Posterior cingulate gyrus (tissue), 11 donors: ENCODE measurements around the gene ST7.

ENCODE experiments used
- DNase-seq, 10 donors: peaks; one replicate each; pipeline versions ENCODE4 v3.0.0 to v3.0.0-alpha.2; 2020 to 2021; ENCODE audit warnings: mixed read lengths in 3 of 10
- intact Hi-C: fragments of 100-400 bp; cut with DNase I; formaldehyde crosslinking; loops from one replicate; pipeline ENCODE4 v1.15.1; 2023

Gene ST7

DNA sequence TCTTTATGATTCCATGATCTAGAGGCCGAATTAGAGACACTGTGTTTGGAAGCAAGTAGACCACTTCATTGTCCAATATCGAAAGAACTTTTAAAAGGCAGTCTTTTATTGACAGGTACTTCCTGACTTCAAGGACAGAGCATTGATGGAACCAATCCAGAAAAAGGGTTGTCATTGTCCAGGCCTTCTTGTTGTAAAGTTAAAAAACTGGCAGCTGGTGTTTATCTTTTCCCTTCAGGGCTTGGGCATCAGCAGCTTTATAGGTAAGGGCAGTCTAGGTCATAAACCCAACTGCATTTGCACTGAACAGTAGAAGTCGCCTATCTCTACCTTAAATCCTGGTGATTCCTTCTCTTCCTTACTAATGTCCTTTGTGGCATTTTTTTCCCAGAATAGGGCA is 95.6 kb downstream of the ST7 start:
- intact Hi-C loops, result no loop called here
- no peak for DNase-seq

DNA sequence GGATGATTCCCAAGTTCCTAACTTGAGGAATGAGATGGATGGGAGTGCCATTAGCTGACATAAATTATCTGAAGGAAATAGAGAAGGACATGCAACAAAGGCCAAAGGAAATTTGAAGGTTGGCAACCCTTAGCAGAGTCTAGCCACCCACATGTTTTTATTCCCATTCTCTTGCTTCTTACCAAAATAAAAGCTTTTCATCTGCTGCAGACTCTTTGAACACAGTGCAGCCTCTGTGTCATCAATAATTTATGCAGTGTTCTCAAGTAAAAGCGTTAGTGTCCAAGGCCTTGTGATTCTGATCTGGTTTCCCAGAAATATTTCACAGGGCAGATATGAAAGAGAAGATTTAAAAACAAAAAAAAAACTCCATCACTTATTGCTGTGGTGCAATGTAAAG is 98.5 kb downstream of the ST7 start:
- no peak for DNase-seq
- intact Hi-C loops, result no loop called here

DNA sequence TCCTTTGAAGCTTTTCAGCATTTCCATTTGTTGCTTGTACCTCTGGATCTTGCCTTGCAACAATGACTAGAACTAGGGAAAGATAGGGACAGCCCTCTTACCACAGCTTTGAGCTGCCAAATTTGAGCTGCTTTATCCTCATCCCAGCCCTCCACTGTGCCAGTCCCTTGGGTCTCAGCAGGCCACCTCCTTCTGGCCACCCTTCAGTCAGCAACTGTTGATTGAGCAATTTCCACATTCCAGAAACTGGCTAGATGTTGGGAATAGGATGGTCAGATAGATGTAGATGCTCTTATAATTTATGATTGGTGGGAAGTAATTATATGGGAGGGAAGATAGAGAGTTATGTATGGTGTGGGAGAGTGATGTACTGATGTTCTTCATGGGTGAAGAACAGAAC is 100.1 kb downstream of the ST7 start:
- intact Hi-C loops, result no loop called here
- no peak for DNase-seq

DNA sequence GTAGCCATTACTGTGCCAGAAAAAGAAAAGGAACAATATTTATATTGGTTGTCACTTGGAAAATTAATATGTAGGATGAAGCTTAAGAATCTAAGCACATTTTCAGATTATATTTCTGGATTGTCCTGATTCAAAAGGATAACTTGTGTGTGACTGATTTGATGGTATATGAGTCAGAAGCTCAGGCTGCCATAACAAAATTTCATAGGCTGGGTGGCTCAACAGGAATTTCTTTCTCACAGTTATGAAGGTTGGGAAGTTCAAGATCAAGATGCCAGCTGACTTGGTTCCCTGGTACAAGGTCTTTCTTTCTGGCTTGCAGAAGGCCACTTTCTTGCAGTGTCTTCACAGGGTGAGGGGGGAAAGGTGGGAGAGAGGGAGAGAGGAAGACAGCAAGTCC is 108.5 kb downstream of the ST7 start:
- intact Hi-C loops, result no loop called here

DNA sequence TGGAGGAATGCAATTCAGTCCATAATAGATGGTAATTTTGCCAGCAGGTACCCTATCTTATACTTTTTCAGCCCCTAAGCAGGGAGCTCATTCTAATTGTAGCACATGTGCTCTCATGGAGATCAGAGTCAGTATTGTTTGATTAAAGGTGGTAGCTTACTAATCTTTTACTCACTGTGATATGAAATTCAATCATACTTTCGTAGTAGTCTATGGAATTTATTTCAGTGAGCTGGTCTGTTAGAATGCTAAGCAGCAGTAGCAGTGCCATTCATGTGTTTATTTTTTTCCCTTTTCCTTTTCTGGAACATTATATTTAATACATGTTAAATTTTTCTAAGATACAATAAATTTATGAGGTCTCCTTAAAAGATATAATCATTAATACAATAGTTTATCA is 109.0 kb downstream of the ST7 start:
- intact Hi-C loops, result no loop called here
- no peak for DNase-seq

More for the DNA sequence above, 108.5 kb downstream of the ST7 start:
- no peak for DNase-seq

DNA sequence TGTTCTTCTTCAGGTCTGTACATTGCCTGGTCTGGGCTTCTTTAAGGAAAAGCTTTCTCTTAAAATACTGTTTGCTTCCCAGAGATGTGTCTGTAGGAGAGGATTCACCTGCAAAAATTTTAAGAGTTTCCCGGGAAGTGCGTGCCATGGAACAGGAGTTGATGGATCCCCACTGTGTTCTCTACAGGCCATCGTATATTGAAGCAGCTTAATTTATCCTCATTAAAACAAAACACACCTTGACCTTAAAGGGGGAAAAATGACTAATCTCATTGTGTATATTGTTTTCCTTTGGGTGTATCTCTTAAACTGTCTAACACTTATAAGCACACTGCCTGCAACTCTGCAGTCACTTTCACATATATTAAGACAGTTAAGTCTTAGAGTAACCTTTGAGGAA is 111.4 kb downstream of the ST7 start:
- no peak for DNase-seq
- intact Hi-C loops, result no loop called here

DNA sequence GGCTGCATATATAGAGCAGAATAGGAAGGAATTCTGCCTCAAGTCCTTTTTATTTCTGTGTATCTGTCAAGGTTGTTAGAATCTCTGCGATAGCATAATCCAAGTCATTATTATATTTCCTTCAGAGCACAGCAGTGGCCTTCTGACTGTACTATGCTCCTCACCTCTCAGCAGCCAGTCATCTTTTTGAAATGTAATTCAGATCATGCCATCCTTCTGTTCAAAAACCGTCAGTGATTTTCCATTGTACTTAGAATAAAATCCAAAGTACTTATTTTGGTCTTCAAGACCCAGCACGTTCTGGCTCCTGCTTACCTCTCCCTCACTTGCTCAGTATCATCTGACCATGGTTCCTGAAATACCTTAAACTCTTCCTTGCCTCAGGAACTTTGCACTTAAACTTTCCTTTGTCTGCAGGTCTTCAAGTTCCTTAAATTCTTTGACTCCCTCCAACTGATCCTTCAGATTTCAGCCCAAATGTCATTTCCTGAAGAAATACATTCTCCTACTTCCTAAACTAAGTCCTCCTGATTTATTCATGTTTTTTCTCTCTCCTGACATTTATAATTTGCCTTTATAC is 112.4 kb downstream of the ST7 start:
- no peak for DNase-seq
- intact Hi-C loops, result no loop called here

DNA sequence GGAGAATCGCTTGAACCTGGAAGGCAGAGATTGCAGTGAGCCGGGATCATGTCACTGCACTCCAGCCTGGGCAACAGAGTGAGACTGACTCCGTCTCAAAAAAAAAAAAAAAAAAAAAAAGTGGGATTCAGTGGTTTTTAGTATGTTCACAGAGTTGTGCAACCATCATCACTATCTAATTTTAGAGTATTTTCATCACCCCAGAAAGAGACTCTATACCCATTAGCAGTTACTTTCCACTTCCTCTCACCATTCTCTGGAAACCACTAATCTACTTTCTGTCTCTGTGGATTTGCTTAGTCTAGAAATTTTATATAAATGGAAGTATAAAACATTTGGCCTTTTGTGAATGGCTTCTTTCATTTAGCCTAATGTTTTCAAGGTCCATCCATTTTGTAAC is 113.4 kb downstream of the ST7 start:
- no peak for DNase-seq
- intact Hi-C loops, result no loop called here

DNA sequence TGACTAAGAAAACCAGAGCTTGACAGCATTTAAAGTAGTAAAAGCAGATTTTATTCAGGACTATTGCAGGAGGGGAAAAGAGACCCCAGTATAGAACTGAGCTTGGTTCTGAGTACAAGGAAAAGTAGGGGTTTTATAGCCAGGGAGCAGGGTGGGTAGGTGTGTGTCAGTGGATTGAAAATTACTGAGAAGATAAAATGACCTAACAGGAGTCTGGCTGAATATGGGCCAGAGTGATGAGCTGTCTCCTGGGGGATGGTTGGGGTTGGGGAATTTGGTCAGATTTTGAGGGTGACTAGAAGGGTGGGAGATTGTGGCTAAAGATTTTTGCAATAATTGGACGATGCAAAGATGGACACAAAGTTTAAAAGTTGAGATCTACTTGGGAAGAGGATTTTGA is 114.0 kb downstream of the ST7 start:
- no peak for DNase-seq
- intact Hi-C loops, result no loop called here

DNA sequence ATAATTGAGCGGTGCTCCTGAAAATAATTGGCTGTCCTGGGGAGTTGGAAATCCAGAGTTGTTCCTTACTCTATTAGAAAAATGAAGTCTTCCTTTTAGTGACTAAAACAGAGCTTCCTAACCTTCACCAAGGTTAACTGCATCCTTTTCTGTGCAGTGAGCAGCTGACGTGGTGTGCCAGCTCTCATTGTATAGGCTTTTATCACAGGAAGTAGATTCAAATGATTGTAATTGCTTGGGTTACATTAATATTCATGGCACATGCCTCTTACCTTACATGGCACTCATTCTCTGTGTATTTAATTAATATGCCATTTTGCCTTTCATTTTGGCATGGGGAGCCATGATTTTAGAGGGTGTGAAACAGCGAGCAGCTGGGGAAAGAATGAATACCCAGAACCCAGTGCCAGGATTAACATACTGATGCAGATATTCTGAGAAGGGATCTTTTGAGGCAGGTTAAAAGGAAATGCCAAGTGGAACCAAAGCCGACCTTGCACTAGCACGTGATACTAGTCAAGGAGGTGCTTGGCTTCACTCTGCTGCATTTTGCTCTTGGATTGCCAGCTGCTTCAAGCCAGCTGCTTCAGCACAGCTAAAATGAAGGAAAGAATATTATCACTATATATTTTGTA is 115.3 kb downstream of the ST7 start:
- intact Hi-C loops, result no loop called here
- peak in 1 of 10 donors; percentile 54 for DNase-seq

DNA sequence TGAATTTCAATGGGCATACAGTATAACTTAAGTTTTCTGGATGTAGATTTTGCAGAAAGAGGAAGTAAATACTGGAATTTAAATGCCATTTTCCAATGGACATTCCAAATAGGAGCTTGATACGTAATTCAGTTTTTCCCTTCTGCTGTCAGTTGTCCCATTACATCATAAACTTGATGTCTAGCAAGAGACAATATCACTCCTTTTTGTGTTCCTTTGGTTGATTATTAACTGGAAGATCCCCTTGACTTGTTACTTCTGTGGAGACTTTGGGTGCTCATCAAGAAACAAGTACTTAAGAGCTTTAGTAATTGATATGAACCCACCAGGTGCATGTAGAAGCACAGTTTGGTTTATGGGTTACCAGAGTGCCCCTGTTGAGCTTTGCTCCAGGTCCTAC is 116.1 kb downstream of the ST7 start:
- intact Hi-C loops, result no loop called here
- DNase-seq, result no peak

DNA sequence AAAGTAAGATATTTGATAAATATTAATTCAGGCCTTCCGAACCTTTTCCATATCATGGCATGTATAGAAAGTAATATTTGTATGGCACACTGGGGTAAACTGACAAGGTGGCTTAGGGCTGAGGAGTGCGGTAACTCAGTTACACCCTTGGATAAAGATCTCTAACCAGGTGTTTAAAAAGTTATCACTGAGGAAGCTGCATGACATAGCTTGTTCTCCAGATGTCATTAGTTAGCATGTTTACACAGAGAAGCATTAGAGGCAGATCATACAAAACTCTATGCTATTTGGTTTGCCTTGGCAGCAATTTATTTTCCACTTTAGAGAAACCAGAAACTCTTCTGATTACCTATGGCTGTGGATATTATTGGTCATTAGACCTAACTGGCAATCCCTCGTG is 118.2 kb downstream of the ST7 start:
- no peak for DNase-seq
- intact Hi-C loops, result no loop called here

DNA sequence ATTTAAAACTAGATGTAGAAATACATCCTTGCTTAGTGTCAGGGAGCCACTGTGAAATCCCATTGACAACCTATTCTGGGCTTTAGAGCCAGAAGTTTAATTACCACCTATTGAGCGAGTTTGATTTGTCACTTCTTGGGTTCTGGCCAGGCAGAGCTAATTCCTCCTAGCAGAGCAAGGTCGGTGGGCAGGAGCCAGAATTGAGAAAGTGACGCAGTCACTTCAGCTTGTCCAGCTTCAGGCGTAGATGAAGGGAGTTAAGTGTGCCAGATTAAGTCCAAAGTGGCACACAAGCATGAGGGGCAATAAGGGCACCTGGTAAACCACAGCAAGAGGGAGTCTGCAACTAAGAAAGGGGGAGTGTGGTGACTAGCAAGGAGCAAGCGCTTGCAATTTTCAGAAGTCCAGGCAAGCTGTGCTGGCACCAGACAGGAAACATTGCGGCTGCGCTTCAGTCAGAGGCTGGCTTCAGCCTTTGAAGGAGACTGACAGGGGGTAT is 119.4 kb downstream of the ST7 start:
- peak in 9 of 10 donors; percentile 22 to 89 (median 40) for DNase-seq
- intact Hi-C loops, result no loop called here

DNA sequence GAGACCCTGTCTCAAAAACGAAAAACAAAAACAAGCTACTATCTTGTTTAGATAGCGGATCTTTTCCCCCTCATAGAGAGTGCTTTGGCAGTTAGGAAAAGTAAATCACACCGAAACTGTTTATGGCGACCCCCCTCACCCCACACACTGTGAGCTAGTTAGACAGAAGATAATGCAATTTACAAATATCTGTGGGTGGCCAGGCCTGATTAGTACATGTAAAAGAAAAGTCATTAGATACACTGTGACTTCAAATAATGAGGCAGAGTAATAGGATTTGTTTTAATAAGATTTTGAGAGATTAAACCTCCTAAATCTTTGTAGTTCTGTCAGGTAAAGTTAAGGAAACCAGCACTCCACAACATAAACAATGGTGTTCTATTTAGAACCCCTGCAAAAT is 121.1 kb downstream of the ST7 start:
- intact Hi-C loops, result no loop called here
- DNase-seq, result no peak

DNA sequence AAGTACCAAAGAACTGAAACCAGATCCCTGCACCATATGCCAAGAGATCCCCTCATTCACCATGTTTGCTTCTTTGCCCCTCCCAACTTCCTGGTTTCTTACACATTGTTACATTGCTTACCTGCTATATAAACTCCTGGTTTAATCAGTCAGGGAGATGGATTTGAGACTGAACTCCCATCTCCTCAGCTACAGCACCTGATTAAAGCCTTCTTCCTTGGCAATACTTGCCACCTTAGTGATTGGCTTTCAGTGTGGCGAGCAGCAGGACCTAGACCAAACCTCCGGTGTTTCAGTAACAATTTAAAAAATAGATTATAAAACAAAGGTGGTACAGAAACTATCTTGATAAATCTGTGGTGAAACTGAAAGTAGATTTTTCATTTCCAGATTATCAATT is 122.6 kb downstream of the ST7 start:
- intact Hi-C loops, result no loop called here
- DNase-seq, result no peak

DNA sequence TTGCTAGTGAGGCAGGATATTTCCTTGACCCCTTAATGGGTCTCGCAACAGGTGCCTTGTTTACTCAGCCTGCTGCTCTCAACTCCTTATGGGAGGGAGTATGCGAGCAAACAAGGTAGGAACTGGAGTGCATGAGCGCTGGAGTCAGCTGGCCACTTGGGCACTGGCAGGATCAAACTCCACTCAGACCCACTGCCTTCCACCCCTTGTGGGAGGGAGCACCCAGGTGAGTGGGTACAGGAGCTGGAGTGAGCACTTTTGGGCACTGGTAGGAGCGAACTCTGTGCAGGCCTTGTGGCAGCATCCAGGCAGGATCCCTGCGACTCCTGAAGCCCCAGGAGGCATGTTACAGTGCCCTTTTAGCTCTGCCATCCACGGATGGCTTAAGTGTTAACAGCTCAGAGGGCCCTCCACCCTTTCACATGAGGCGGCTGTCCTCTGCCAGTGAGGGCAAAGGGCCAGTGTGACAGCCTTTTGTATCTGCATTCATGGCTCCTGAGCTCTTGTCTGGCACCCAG is 123.2 kb downstream of the ST7 start:
- DNase-seq, result peak in 1 of 10 donors; percentile 33
- intact Hi-C loops, result no loop called here

DNA sequence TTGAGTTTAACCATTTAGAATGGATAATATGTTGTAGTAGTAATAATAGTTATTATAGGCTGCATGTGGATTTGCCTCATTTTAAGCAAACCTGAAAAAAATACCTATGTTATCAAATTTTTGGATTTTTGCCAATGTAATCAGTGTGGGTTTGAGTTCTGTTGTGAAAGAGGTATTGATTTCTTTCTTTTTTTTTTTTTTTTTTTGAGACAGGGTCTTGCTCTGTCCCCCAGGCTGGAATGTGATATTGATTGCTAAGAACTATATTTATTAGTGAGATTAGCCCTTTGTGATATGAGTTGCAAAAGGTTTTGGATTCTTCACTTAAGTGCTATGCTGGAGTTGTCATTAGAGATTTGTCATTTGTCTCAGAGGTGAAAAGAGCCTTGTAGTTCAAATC is 124.4 kb downstream of the ST7 start:
- intact Hi-C loops, result no loop called here
- no peak for DNase-seq

DNA sequence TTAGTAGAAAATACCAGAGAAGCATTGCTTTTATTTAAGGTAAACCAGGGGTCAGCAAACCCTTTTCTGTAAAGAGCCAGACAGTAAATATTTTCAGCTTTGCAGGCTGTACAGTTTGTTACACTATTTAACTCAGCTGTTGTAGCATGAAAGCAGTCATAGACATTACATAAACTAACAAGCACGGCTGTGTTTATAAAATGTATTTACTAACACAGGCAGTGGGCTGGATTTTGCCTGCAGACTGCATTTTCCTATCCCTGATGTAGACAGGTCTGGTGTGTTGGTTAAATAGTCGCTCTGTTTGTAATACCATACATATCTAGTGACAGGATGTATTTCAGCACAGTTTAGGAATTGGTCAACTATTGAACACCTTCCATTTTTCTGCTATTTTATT is 129.3 kb downstream of the ST7 start:
- intact Hi-C loops, result no loop called here

DNA sequence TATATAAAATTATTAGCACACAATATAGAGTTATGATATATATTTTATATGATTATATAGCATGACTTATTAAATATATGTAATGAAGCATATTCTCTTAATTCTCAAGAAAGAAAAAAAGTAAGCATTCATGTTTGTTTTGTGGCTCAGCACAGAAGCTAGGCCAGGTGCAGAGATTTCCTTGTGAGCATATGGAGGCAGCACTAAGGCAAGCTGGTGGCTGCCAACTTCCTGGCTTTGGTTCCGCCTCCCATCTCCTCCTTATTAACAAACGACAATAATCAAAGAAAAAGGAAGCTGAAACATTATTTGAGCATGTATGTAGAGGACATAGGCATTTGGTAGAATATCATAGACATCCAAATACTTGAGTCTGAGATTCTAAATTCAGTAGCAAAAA is 130.3 kb downstream of the ST7 start:
- intact Hi-C loops, result no loop called here
- DNase-seq, result no peak

More for the DNA sequence above, 129.3 kb downstream of the ST7 start:
- DNase-seq, result no peak

DNA sequence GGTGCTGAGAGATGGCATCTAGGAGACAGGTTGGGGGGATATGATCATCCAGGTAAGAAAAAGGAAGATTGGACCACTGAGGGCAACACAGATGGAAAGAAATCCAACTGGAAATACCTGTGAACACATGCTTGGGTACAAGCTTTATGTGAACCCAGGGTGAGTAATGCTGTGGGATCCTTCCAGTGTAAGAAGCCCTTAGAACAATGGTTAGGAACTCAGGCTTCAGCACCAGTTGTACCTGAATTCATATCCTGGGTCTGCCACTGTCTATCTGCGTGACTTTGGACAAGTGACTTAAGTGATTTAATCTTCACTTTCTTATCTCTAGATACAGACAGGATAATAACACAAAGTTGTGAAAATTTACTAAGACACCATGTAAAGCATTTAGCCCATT is 131.0 kb downstream of the ST7 start:
- intact Hi-C loops, result no loop called here
- DNase-seq, result no peak

DNA sequence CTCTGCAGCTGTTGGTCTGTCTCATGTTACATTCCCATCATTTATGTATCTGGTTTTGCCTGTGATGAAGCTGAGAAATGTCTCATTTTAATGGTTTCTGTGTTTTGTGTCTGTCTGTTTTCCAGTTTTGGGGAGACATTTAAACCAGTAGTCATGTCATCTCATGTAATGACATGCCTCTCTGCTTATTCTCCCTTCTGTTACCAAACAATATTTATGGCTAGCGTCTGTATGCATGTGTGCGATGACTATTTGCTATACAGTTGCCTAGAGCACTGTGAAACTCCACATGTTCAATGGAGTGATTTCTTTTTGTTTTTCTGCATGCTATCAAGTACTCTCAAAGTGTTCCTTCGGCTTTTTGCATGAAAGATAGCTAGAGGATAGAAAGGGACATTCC is 132.0 kb downstream of the ST7 start:
- intact Hi-C loops, result no loop called here
- DNase-seq, result no peak

DNA sequence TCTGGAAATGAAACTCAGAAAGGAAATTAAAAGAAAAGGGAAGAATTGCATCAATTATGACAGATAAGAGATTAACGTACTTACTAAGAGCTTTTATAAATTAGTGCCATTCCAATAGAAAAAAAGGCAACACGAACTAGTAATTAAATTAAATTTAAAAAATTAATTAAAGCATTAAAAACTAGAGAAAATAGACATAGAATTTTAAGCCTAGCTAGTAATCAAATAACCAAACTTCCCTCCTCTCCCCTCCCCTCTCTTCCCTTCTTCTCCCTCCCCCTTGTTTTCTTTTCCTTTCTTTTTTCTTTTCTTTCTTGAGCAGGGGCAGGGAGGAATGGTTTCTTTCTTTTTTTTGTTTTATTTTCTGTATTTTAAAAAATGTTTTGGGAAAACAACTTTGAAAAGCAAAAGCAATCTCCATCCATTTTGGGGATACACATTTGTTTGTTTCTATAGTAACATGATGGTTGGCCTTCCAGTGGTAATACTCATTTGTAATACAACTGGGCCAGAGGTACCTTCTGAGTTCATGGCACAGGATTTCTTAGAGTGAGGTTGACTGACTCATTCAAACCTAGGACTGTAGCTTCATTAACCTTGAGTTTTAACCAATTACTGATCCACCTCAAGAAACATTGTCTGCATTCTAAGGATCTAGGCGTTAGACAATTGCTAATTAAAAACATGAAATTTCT is 132.6 kb downstream of the ST7 start:
- intact Hi-C loops, result no loop called here
- no peak for DNase-seq
